Right lobe of liver (tissue), 6 donors: ENCODE data around the gene CLRN2. TPM values are rescaled to one million over a fixed set of nuclear protein-coding genes. Genes with fewer than 3 reads are reported as not detected.

Experiments
- ATAC-seq, 4 donors: fragments of 200-7000 bp; cut with Tn5 transposase; one replicate each; pipeline ENCODE4 v1.9.1; 2020; ENCODE audit warnings: mild to moderate bottlenecking in 4 of 4, moderate library complexity in 4 of 4
- DNase-seq, 3 donors: peaks; one replicate each; pipeline ENCODE4 v3.0.0-alpha.2; 2020
- H3K27ac ChIP-seq, 3 donors: fragments of 200-600 bp; one replicate each; pipeline ENCODE4 v1.8.0; 2022
- H3K27me3 ChIP-seq, 2 donors: fragments of 200-600 bp; one replicate each; pipeline ENCODE4 v1.8.0; 2022
- H3K36me3 ChIP-seq, 4 donors: fragments of 200-600 bp; sonication (generic) in 1 of 4; one replicate each; pipeline versions ENCODE4 v1.5.1 to v1.8.0; 2017 to 2022; ENCODE audit warnings: control low read depth in 1 of 4
- H3K4me1 ChIP-seq, 4 donors: fragments of 200-600 bp; sonication (generic) in 1 of 4; one replicate each; pipeline versions ENCODE4 v1.5.1 to v1.8.0; 2017 to 2022; ENCODE audit warnings: control low read depth in 1 of 4
- H3K4me3 ChIP-seq, 3 donors: fragments of 200-600 bp; one replicate each; pipeline ENCODE4 v1.8.0; 2022
- H3K9me3 ChIP-seq, 4 donors: fragments of 200-600 bp; sonication (generic) in 1 of 4; one replicate each; pipeline versions ENCODE4 v1.5.1 to v1.8.0; 2017 to 2022; ENCODE audit warnings: control low read depth in 1 of 4
- POLR2A ChIP-seq: fragments of 450-650 bp; IDR thresholded peaks from one replicate; pipeline ENCODE4 v1.6.1; 2017; ENCODE audit warnings: antibody characterized with exemption, mild to moderate bottlenecking
- WGBS: methylation state at CpG from one replicate; pipeline ENCODE4 v1.1.6; 2018; ENCODE audit warnings: low coverage, low lambda C conversion rate; ENCODE audit not compliant: insufficient coverage; ENCODE audit errors: missing lambda C conversion rate; 5-methylcytosine and 5-hydroxymethylcytosine counted together
- intact Hi-C, 2 donors: fragments of 100-400 bp; cut with DNase I; formaldehyde crosslinking; loops; one replicate each; pipeline versions ENCODE4 v1.11.2 to v1.14.1; 2022
- total RNA-seq, 6 experiments: library from RNA; depleted of rRNA in 2 of 6; stranded (reverse); fragments of >200 nt in 2 of 6; fragmentation: NEBNext Ultra II Directional in 3 of 6; extraction: Animal tissue kit (Norgen Biotek cat#: 25700) in 3 of 6; gene quantifications; one replicate each; pipeline versions ENCODE4 v1.1.0 to v1.2.4, GENCODE V29; 2016 to 2023
- TF ChIP-seq, protein P1 (sequence below), 4 donors: fragments of 200-600 bp in 3 of 4; fragments of 450-650 bp in 1 of 4; IDR thresholded peaks; one replicate each; pipeline versions ENCODE4 v1.5.1 to v1.8.0; 2016 to 2022; ENCODE audit warnings: antibody characterized with exemption in 4 of 4, mild to moderate bottlenecking in 2 of 4
- donor health status: DM: no; HTN: yes; CAD: no.
- donor health status: DM: no; HTN: no; CAD: no.
- donor health status: DM: no; HTN: no; CAD: no.
- donor health status: DM: no; HTN: yes; CAD: no.
- donor health status: DM: no; HTN: yes; CAD: no.

The CLRN2 gene
- total RNA-seq, 6 experiments from 2014 or later = not detected

DNA sequence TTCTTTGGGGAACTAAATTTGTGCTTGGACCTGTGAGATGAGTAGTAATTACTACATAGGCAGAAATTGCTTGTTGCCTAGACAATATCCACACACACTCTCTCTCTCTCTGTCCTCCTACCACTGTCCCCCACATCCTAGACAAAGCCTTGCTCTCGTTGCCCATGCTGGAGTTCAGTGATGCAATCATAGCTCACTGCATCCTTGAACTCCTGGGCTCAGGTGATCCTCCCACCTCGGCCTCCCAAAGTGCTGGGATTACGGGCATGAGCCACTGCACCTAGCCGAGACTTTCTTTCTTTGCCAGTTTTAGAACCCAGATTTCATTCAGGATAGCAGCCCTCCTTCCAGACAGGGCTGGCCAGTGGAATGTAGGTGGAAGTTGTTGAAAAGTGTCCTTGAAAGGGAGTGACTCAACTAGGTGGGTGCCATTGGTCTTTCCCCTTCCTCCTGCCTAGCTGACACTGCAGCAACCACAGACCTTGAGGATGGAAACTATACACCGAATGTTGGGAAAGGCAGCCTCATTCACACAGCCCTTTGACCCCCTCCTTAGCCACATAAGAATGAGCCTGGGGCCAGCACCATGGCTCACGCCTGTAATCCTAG lies 45.2 kb downstream of the CLRN2 start:
- H3K4me1 ChIP-seq = peaks cover 0 to 39% (median 15%) of the 10 kb centered on the region in 4 donors

DNA sequence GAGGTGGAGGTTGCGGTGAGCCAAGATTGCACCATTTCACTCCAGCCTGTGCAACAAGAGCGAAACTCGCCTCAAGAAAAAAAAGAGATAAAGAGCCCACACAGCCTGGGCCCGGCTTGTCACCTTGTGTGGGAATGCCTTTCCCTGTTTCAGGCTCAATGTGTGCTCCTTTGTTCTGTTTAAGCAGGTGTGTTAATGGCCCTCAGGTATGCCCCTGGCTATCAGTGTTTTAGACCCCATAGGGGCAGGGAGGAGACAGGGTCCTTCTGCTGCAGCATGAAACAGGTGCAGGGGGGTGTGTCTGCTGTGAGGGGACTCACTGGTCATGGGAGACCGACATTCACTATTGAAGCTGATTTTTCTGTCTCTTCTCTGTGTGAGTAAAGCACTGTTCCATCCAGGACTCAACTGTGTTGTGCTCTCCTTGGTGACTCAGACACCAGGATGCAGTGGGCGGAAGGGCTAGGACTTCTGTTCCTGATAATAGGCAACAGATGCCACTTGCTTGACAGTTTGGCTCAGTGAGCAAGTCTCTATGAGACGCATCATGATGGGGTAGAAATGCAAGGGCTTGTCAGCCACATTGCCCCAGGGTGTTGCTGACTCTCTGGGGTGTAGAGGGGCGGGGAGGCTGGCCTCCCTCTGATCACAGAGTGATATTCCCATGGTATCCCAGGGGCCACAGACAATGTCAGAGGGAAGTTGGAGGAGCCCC lies 46.4 kb downstream of the CLRN2 start:
- Histone ChIP-seq H3K4me3 (no peak overlapping the region), H3K36me3 (no peaks in the 10 kb centered on the region), H3K4me1 (peaks cover 0 to 38% (median 13%) of the 10 kb centered on the region in 4 donors), H3K27ac (no peak overlapping the region), H3K9me3 (no peaks in the 10 kb centered on the region), H3K27me3 (no peaks in the 10 kb centered on the region)
- no peak for ATAC-seq
- WGBS = 92% methylated on average over 6 of the region's 8 CpGs
- intact Hi-C loops = no loop called here
- DNase-seq = no peak
- TF ChIP-seq POLR2A = no peak
- TF ChIP-seq, protein P1, sequence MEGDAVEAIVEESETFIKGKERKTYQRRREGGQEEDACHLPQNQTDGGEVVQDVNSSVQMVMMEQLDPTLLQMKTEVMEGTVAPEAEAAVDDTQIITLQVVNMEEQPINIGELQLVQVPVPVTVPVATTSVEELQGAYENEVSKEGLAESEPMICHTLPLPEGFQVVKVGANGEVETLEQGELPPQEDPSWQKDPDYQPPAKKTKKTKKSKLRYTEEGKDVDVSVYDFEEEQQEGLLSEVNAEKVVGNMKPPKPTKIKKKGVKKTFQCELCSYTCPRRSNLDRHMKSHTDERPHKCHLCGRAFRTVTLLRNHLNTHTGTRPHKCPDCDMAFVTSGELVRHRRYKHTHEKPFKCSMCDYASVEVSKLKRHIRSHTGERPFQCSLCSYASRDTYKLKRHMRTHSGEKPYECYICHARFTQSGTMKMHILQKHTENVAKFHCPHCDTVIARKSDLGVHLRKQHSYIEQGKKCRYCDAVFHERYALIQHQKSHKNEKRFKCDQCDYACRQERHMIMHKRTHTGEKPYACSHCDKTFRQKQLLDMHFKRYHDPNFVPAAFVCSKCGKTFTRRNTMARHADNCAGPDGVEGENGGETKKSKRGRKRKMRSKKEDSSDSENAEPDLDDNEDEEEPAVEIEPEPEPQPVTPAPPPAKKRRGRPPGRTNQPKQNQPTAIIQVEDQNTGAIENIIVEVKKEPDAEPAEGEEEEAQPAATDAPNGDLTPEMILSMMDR (IDR thresholded peaks at IDR 0.05) = no peak

More for the DNA sequence above, 45.2 kb downstream of the CLRN2 start:
- H3K9me3 ChIP-seq = no peaks in the 10 kb centered on the region
- WGBS = 53% methylated on average over 3 of the region's 6 CpGs
- intact Hi-C loops = no loop called here
- ATAC-seq (no peak), DNase-seq (no peak)
- H3K27me3 ChIP-seq = no peaks in the 10 kb centered on the region
- no peak overlapping the region for H3K4me3 ChIP-seq
- peak overlapping the region; percentile 49 to 85 (median 67) for H3K27ac ChIP-seq
- H3K36me3 ChIP-seq = no peaks in the 10 kb centered on the region
- TF ChIP-seq, protein P1 (IDR thresholded peaks at IDR 0.05) = no peak

DNA sequence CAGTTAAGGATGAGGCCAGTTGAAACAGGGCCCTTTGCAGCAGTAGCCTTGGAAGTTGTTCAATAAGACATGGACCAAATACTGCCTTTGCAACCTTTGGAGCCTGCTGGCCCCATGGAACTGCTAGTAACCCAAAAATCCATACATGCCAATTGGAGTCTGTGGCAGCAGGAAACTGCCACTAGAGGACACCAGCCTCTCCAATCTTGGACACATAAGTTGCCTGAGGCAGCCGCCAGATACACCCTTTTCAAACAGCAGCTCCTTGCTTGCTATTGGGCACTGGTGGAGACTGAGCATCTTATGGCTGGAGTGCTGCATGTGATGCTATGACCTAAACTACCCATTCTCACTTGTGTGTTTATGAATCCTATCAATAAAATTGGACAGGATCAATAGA lies 47.2 kb downstream of the CLRN2 start:
- WGBS = no CpG with 5 or more reads among the region's 1 CpG
- no peak overlapping the region for H3K4me3 ChIP-seq
- H3K9me3 ChIP-seq = no peaks in the 10 kb centered on the region
- peaks cover 0 to 32% (median 11%) of the 10 kb centered on the region in 4 donors for H3K4me1 ChIP-seq
- H3K27me3 ChIP-seq = no peaks in the 10 kb centered on the region
- H3K36me3 ChIP-seq = no peaks in the 10 kb centered on the region
- TF ChIP-seq, protein P1 (IDR thresholded peaks at IDR 0.05) = peak in 3 of 4 donors; percentile 22 to 42 (median 23)
- no peak for TF ChIP-seq POLR2A
- intact Hi-C loops = no loop called here
- H3K27ac ChIP-seq = no peak overlapping the region
- no peak for ATAC-seq
- DNase-seq = no peak

DNA sequence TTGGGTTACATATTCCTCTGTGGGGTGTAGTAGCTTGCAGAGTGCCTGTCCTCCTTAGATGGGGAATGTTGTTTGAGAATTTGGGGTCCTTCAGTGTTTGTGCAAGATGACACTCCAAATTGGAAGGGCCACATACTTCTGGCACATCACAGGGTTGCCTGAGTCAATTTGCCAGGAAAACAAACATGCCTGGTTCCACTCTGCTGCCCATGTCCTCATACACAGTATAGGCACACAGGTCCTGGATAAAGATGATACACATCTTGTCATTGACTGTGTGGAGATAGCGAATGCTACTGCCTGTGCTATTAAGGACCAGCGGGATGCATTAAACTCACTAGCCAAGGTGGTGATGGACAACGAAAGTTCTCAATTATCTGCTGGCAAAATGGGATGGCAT lies 50.9 kb downstream of the CLRN2 start:
- TF ChIP-seq POLR2A = no peak
- TF ChIP-seq, protein P1 (IDR thresholded peaks at IDR 0.05) = no peak
- peaks cover 0 to 9% (median 0%) of the 10 kb centered on the region in 4 donors for H3K4me1 ChIP-seq
- 85% methylated on average over 3 of the region's 3 CpGs for WGBS

More for the DNA sequence above, 50.9 kb downstream of the CLRN2 start:
- Histone ChIP-seq H3K27me3 (no peaks in the 10 kb centered on the region), H3K9me3 (no peaks in the 10 kb centered on the region), H3K27ac (no peak overlapping the region), H3K36me3 (no peaks in the 10 kb centered on the region), H3K4me3 (no peak overlapping the region)
- intact Hi-C loops = no loop called here
- DNase-seq (no peak), ATAC-seq (peak; percentile 53 to 74 (median 54))
